SK-N-MC (cell line): Measurements from ENCODE around the gene ETV3.

ENCODE experiments used
- DNase-seq: peaks from one replicate; pipeline ENCODE4 v3.0.0-alpha.2; 2011; ENCODE audit warnings: low read depth, low spot score
- H3K27ac ChIP-seq: fragments of 200-600 bp; sonication (generic); 2 replicates; pipeline ENCODE4 v1.5.1; 2016; ENCODE audit warnings: mixed run types
- H3K36me3 ChIP-seq: fragments of 200-600 bp; sonication (generic); 2 replicates; pipeline ENCODE4 v1.6.1; 2017; ENCODE audit warnings: antibody characterized with exemption, low read length, mixed read lengths; ENCODE audit not compliant: insufficient read depth
- H3K4me3 ChIP-seq: fragments of 200-600 bp; sonication (generic); 2 replicates; pipeline ENCODE4 v1.5.1; 2016
- H3K9ac ChIP-seq: fragments of 200-600 bp; sonication (generic); 2 replicates; pipeline ENCODE4 v1.8.0; 2017; ENCODE audit warnings: mixed run types, mixed read lengths; ENCODE audit not compliant: insufficient read length
- H3K9me3 ChIP-seq: fragments of 200-600 bp; sonication (generic); 2 replicates; pipeline ENCODE4 v1.6.1; 2017; ENCODE audit warnings: low read depth, mild to moderate bottlenecking, antibody characterized with exemption, low read length, moderate library complexity, mixed read lengths
- EZH2 ChIP-seq: fragments of 200-600 bp; sonication (generic); IDR thresholded peaks from one replicate; pipeline ENCODE4 v1.6.1; 2017; ENCODE audit warnings: antibody characterized with exemption
- FOXP2 ChIP-seq: optimal IDR thresholded peaks from 2 replicates; pipeline ENCODE3; 2011; ENCODE audit warnings: mild to moderate bottlenecking, moderate library complexity; ENCODE audit not compliant: insufficient read depth; ENCODE audit errors: extremely low read length, control extremely low read depth
- POLR2AphosphoS5 ChIP-seq: IDR thresholded peaks from 2 replicates; pipeline ENCODE4 v1.6.1; 2012; ENCODE audit warnings: mild to moderate bottlenecking, low read depth, low read length, borderline replicate concordance

ETV3 gene

DNA sequence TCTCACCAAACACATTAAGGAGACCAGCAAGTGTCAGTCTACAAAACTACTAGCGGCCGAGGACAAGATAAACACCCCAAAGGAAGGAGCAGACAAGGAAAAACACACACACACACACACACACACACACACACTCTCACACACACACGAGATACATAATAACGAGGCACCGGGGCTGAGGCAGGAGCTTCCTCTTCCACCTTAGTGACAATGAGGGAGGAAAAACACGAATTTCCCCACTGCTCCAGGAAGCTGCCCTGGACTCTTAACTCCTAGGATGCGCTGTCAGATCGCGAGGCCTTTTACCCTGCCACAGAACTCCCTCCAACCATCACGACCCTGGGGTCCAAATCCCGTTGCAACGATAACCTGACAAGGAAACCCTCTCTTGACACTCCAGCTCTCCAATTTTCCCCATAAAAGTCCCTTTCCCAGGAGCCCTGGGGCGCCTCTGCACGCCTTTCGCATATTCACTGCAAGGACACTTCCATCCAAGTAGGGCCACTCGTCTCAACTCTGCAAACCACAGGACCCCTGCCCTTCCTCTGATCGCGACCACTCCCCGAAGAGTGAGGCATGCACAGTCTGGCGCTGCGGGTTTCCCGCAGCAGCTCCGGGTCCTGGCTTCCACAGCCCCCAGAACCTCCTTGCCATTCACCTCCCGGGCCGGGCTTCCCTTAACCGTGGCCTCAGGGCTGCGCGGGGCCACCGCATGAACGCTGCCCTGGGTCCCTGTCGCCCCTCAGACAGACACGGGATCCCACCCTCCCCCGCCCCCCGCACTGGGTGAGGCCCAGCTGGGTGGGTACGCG lies 581 bp downstream of the ETV3 start:
- no peak for TF ChIP-seq EZH2
- no peak for TF ChIP-seq POLR2AphosphoS5
- no peak for TF ChIP-seq FOXP2
- DNase-seq = no peak
- Histone ChIP-seq H3K4me3 (peak overlapping the region; percentile 87), H3K9ac (peak overlapping the region; percentile 86), H3K27ac (peak overlapping the region; percentile 61; the same call in 1 of the 2 replicates), H3K36me3 (peaks cover 36% of the 10 kb centered on the region), H3K9me3 (no peaks in the 10 kb centered on the region)

DNA sequence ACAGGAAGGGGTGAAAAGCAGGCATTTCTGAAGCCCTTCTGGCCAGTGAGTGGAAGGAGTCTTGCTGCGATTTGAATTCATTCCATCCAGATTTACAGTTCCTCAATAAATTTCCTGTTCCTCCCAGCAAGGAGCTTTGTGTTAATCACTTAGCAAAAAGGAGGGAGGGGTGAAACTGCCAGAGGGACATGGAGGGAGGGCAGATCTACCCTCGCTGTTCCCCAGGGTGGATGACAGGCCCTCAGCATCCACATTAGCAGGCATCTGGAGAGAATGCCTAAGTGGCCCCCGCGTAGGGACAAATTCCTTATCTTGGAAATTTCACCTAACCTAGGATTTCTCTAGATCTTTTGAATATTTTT lies 1.2 kb downstream of the ETV3 start:
- DNase-seq = no peak
- Histone ChIP-seq H3K9me3 (no peaks in the 10 kb centered on the region), H3K4me3 (peak overlapping the region; percentile 87), H3K9ac (peak overlapping the region; percentile 86), H3K36me3 (peaks cover 42% of the 10 kb centered on the region), H3K27ac (peak overlapping the region; percentile 58; the same call in 1 of the 2 replicates)
- TF ChIP-seq POLR2AphosphoS5 (no peak), EZH2 (no peak), FOXP2 (no peak)

DNA sequence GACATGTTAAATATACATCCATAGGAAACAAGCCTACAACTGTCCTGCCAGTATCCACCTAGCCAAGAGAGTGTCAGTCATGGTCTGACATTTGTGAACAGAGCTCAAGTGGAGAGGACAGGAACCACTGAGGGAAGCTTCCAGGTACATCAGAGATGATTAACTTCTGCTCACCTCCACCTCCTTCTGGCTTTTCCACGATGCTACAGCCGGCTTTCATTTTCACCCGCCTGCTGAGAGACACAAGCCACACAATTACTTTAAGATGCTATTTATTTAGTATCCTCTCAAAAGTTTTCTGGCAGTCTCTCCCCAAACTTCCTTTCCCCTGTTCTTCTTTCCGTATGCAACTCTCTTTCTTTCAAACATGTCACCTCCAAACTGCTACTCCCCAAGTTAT lies 2.1 kb downstream of the ETV3 start:
- no peaks in the 10 kb centered on the region for H3K9me3 ChIP-seq
- H3K9ac ChIP-seq = peak overlapping the region; percentile 86
- no peak for DNase-seq
- peak overlapping the region; percentile 87 for H3K4me3 ChIP-seq
- H3K36me3 ChIP-seq = peaks cover 51% of the 10 kb centered on the region
- TF ChIP-seq FOXP2 = no peak
- H3K27ac ChIP-seq = no peak overlapping the region

DNA sequence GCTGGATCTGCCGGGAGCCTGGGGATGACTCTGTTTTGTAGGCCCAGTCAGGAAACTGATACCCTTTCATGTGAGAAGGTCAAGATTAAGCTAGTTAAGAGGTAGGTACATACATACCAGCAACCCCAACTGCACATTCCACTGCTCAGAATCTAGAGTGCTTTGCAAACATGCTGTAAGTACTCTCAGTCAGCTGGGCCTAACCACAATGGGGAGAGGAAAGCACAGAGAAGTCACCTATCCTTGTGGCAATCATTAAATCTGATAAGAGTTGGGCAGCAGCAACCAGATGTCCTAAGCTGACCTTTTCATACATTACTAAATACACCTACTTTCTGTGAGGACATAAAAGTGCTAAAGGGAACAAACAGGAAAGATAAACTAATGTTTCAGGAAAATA lies 2.5 kb downstream of the ETV3 start:
- Histone ChIP-seq H3K9ac (no peak overlapping the region), H3K4me3 (no peak overlapping the region), H3K36me3 (peaks cover 56% of the 10 kb centered on the region), H3K9me3 (no peaks in the 10 kb centered on the region), H3K27ac (no peak overlapping the region)
- no peak for TF ChIP-seq FOXP2
- no peak for TF ChIP-seq POLR2AphosphoS5
- TF ChIP-seq EZH2 = no peak
- DNase-seq = no peak

DNA sequence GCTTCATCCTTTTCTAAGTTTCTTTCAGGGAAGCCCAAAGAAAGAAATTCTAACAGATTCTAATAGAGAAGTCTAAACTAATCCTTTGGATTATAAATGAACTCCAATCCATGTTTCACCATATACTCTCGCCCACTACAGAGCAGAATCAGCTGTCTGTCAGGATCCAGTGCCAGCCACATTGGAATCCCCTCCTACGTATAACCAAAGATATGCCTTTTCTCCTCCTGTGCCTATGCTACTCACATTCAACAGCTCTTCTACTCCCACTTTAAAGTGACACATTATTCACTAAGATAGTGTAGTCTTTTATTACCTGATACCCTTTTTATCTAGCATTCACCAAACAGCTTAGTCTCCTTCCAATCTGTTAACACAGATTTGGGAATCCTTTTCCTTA lies 3.1 kb downstream of the ETV3 start:
- H3K27ac ChIP-seq = no peak overlapping the region
- no peak overlapping the region for H3K4me3 ChIP-seq
- no peak for DNase-seq
- H3K9me3 ChIP-seq = no peaks in the 10 kb centered on the region
- H3K36me3 ChIP-seq = peaks cover 61% of the 10 kb centered on the region
- TF ChIP-seq FOXP2 (no peak), EZH2 (no peak), POLR2AphosphoS5 (no peak)
- no peak overlapping the region for H3K9ac ChIP-seq

DNA sequence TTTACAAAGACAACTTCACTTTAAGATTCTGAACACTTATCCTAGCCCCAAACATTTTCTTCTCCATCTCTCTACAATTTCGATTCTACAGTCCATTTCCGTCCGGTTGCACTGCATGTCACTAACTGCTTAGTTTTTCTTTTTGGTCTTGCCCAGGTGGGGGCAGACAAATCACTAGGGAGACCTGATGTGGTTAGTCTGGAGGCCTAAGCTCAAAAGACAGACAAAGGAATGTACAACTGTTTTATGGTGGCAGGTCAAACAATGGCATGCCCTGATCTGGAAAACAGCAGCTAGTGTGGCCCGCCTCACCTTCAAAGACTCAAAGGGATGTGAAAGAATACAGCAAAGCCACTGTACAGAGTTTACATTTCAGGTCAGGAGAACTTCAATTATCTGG lies 3.8 kb downstream of the ETV3 start:
- TF ChIP-seq EZH2 (no peak), POLR2AphosphoS5 (no peak), FOXP2 (no peak)
- no peak overlapping the region for H3K9ac ChIP-seq
- no peak overlapping the region for H3K27ac ChIP-seq
- H3K36me3 ChIP-seq = peaks cover 66% of the 10 kb centered on the region
- H3K9me3 ChIP-seq = no peaks in the 10 kb centered on the region
- no peak for DNase-seq
- H3K4me3 ChIP-seq = no peak overlapping the region

DNA sequence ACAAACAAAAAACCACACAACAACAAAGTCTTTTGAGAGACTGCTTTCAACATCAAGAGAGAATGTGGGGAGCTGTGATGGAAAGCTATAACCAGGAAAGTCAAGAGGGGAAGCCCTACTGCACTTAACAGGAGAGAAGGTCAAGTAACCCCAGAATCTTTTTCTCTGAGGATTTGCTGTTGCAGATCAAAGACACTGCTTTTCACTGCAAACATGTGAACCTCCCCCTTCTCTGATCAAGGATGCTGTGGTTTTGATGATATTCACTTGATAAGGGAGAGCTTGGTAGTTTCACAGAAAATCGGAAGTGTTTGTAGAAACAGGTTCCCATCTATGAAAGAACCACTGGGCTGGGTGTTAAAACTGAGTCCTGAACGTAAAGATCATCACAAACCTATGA lies 4.8 kb downstream of the ETV3 start:
- no peak overlapping the region for H3K9ac ChIP-seq

DNA sequence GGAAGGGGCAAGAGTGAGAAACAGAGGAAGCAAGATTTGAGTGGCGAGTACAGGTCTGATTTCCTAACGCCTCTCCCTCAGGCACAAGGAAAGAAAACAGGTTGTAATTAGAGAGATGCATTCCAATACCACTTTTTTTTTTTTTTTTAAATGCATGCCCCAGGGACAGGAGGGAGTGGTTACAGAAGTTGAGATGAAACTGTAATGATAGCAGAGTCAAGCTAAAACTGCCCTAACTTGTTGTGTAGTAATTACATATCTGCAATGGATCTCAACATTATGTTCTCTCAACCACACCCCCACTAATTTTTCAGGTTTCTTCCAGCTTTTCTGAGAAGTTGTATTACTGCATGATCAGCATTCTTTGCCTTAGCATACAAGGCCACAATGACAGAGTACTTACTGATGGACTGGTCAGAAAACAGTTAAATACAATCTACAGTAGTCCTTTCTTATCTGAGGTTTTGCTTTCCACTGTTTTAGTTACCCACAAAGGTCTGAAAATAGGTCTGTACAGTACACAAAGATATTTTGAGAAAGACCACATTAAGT lies 5.5 kb downstream of the ETV3 start:
- TF ChIP-seq FOXP2 (no peak), POLR2AphosphoS5 (no peak), EZH2 (no peak)
- Histone ChIP-seq H3K36me3 (peaks cover 82% of the 10 kb centered on the region), H3K9me3 (no peaks in the 10 kb centered on the region), H3K4me3 (no peak overlapping the region), H3K27ac (no peak overlapping the region), H3K9ac (no peak overlapping the region)
- no peak for DNase-seq

More for the DNA sequence above, 4.8 kb downstream of the ETV3 start:
- Histone ChIP-seq H3K27ac (no peak overlapping the region), H3K9me3 (no peaks in the 10 kb centered on the region), H3K36me3 (peaks cover 75% of the 10 kb centered on the region), H3K4me3 (no peak overlapping the region)
- TF ChIP-seq POLR2AphosphoS5 (no peak), FOXP2 (no peak), EZH2 (no peak)
- DNase-seq = no peak

DNA sequence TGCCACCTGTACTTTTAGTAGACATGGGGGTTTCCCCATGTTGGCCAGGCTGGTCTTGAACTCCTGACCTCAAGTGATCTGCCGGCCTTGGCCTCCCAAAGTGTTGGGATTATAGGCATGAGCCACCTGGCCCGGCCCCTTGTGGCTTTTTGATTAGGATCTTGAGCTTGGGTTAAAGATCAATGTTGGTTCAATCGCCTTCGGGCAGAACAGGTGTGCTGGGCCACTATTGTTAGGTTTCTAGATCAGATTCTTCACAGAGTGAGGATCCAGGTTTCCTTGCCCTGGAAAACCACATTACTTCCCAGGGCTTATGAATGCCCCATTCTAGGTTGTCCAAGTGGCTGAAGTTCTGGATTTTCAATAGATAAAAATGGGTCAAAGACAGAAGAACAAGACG lies 6.1 kb downstream of the ETV3 start:
- no peak for DNase-seq
- Histone ChIP-seq H3K27ac (no peak overlapping the region), H3K9ac (no peak overlapping the region), H3K9me3 (no peaks in the 10 kb centered on the region), H3K36me3 (peaks cover 83% of the 10 kb centered on the region), H3K4me3 (no peak overlapping the region)
- TF ChIP-seq EZH2 (no peak), POLR2AphosphoS5 (no peak), FOXP2 (no peak)
